GM21515 (cell line): ENCODE results near the gene SLC38A11.
"Not testable (repeated sequence)": the region's sequence is repeated elsewhere in the genome, so short reads cannot be mapped to it uniquely, and the experiment has no call there.

ENCODE experiments used
- ATAC-seq: cut with Tn5 transposase; IDR thresholded peaks from one replicate; pipeline ENCODE4 v1.9.1; 2021; ENCODE audit not compliant: unreplicated experiment

Gene SLC38A11

GRCh38 chr2:164881524-164881923 is 73.8 kb downstream of the SLC38A11 start:
- no peak for ATAC-seq

GRCh38 chr2:164879901-164880535 is 75.3 kb downstream of the SLC38A11 start:
- no peak for ATAC-seq

- no peak for ATAC-seq
Observed at GRCh38 chr2:164877927-164878326, 77.4 kb downstream of the SLC38A11 start.

GRCh38 chr2:164877169-164877568 is 78.2 kb downstream of the SLC38A11 start:
- no peak for ATAC-seq

GRCh38 chr2:164875334-164876205 is 79.8 kb downstream of the SLC38A11 start:
- ATAC-seq = no peak

- no peak for ATAC-seq
Observed at GRCh38 chr2:164873210-164873908, 82.0 kb downstream of the SLC38A11 start.

GRCh38 chr2:164871404-164871803 is 83.9 kb downstream of the SLC38A11 start:
- no peak for ATAC-seq

- no peak for ATAC-seq
Observed at GRCh38 chr2:164869420-164869772, 85.9 kb downstream of the SLC38A11 start.

GRCh38 chr2:164868563-164869419 is 86.5 kb downstream of the SLC38A11 start:
- no peak for ATAC-seq

- no peak for ATAC-seq
Observed at GRCh38 chr2:164867779-164868397, 87.4 kb downstream of the SLC38A11 start.

GRCh38 chr2:164866381-164866780 is 88.9 kb downstream of the SLC38A11 start:
- ATAC-seq = not testable (repeated sequence)

GRCh38 chr2:164860694-164861042 is 94.7 kb downstream of the SLC38A11 start:
- ATAC-seq = no peak

GRCh38 chr2:164859906-164860693 is 95.2 kb downstream of the SLC38A11 start:
- ATAC-seq = not testable (repeated sequence)

- no peak for ATAC-seq
Observed at GRCh38 chr2:164859251-164859818, 96.0 kb downstream of the SLC38A11 start.

- ATAC-seq = no peak
Observed at GRCh38 chr2:164852086-164852485, 103.2 kb downstream of the SLC38A11 start.

- no peak for ATAC-seq
Observed at GRCh38 chr2:164850235-164850634, 105.1 kb downstream of the SLC38A11 start.

- ATAC-seq = no peak
Observed at GRCh38 chr2:164849506-164849905, 105.8 kb downstream of the SLC38A11 start.

- no peak for ATAC-seq
Observed at GRCh38 chr2:164847981-164848741, 107.2 kb downstream of the SLC38A11 start.

- no peak for ATAC-seq
Observed at GRCh38 chr2:164847291-164847690, 108.0 kb downstream of the SLC38A11 start.
